ENCODE measurements around the gene TSC22D2.

Gene TSC22D2

GRCh38 chr3:150412561-150413231, 4.6 kb downstream of the TSC22D2 start:
- DNase-seq (ENCODE audit: low spot score) = no peak

DNA sequence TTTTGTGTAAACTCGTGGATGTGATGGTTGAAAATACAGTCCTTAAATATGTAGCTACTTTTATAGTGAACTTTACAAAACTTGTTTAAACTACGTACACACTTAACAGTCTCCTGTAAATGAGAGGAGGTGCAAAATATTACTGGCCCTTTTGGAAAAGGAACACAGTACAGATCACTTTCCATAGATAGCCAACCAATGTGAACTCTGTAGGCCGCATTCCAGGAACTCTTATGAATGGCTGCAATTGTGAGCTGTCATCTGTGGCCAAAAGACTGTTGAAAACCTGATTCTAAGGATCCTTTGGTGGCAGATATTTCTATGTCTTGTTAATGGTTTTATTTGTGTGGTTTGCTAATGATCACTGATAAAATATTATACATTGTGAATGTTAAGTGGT, 6.2 kb downstream of the TSC22D2 start:
- DNase-seq (ENCODE audit: low spot score) = no peak

- DNase-seq (ENCODE audit: low spot score) = no peak
Observed at GRCh38 chr3:150414959-150415358, 6.9 kb downstream of the TSC22D2 start.

- no peak for DNase-seq (ENCODE audit: low spot score)
Observed at GRCh38 chr3:150419076-150419868, 11.2 kb downstream of the TSC22D2 start.

DNA sequence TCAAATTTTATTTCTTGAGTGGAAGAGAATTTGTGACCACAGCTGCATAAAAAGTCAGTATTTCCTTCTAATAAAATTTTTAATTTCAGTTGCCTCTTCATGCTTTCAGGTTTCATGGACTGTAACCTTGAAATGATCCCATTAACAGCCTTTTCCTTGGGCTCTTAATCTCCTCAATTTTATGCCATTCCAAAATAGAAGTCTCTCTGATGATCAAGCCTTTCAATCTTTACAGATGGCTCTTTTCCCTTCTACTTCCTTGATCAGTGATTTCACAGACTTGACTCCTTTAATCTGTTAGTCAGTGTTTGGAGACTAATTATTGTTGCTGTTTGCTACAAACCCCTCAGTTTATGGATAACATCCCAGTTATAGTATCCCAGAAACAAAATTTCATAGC, 11.9 kb downstream of the TSC22D2 start:
- no peak for DNase-seq (ENCODE audit: low spot score)

DNA sequence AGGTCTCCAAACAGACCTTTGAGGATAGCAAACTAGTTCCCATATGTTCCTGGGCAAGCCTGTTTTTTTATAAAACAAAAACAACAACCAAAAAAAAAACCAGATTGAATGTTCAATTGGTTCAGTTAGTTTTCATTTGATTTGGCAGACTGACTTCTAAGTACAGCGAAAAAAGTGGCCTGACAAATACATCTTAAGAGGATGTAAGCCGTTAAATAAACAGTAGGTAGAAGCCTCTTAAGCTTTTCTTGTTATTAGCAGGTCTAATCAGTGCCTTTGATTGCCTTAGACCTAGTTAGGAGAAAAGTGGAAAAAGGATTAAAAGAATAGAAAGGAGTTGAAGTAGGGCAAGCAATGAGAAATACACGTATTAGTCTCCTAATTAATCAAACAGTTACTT, 13.2 kb downstream of the TSC22D2 start:
- no peak for DNase-seq (ENCODE audit: low spot score)

- no peak for DNase-seq (ENCODE audit: low spot score)
Observed at GRCh38 chr3:150421799-150422548, 13.9 kb downstream of the TSC22D2 start.

GRCh38 chr3:150422907-150423306, 14.8 kb downstream of the TSC22D2 start:
- no peak for DNase-seq (ENCODE audit: low spot score)

DNA sequence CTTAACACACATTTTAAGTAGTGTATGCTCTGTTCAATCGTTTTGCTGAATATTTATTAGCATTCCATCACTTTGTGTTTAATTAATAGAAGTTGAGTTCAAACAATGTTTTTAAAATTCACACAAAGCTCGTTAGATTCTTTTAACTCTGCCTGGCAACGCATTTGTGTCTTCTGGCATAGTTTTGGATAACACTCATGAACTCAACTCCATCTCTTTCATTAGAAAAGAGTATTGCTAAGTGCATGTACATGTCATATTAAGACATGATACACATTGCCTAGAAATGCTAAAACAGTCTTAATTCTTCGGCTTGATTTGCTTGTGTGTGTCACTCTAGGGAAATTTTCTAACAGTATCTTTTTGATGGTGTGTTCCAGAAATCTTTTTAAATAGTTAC, 15.7 kb downstream of the TSC22D2 start:
- no peak for DNase-seq (ENCODE audit: low spot score)

DNA sequence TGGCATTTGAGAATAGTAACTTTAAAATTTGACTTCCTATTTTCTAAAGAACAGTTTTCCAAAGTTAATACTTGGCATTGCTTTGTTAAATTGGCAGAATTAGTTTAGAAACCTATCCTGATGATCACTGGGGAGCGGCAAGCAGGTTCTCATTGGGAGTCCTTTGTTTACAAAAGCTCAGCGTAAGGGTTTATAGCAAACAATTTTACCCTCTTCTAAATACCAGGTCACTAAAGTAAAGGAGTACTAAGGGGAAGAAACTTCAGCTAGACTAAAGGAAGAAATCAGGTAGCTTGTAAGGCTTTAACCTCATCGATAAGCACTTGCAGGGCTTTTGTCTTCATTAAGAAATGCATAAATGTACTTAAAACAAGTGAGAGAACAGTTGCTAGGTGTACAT, 18.2 kb downstream of the TSC22D2 start:
- DNase-seq (ENCODE audit: low spot score) = no peak

DNA sequence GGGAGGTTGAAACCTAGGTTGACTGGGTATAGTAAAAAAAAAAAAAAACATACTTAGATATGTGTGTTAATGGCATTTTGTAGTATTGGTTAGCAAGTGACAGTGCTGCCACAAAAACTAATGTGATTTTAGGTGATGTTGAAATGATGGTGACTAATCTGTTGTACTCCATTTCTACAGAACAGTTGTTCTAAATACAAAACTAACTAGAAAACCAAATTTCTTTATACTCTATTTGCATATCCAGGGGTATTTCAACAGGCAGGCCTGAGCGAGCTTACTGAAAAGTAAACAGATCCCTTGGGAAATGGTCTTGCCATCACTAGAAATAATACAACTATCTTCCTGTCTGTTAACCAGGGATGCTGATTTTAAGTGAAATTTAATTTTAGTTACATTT, 20.5 kb downstream of the TSC22D2 start:
- DNase-seq (ENCODE audit: low spot score) = no peak

DNA sequence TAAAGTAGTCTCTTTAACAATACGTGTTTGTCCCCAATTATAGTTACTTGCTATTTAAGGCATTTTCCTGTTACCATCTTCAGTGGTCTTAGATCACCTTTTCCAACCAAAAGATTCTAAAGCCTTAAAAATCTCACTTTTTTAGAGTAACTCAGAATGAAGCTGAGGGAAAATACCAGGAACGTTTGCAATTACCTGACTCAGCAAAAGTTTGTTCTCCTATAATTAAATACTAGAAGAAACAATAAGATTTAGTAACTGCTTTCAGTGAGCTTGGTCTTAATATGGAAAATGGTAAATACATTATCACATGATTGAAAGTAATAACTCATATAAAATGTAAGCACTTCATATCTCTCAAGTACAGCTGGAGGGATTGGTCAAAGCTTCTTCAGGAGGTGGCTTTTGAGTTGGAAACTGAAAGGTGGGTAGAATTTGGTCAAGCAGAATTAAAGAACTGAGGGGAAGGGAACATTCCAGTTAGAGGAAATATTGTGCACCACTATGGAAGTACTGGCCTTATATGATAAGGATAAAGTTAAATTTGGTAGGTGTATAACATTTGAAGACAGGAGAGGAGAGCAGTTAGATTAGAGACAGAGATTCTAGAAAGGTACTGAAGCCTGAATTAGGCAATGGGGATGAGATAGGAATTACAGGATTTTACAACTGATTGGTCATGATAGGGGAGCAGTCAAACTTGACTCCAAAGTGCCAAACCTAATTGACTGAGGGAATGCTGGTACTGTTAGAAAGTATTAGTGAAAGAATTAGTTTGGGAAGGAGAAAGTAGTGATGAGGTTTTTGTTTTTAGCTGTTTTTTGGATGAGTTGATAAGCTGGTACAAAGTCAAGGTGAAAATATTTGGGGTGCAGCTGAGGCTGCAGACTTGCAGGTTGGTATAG, 21.9 kb downstream of the TSC22D2 start:
- DNase-seq (ENCODE audit: low spot score) = no peak

DNA sequence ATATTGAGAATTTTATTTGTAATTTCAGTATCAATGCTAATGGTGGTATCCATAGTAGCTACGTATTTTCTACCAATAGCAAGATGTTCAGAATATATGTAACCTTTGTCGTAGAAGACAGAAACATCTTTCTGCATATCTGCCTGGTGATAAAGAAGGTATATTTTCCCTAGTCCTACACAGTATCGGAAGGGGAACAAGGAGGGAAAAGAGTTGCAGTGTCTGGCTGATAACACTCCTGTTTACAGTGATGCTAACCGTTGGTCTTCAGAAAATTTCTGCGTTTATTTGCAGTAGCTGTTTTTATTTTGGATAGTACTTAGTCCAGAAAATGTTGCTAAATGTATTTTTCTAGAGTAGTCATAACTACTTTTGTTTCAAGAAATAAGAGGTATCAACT, 25.2 kb downstream of the TSC22D2 start:
- DNase-seq (ENCODE audit: low spot score) = no peak

- no peak for DNase-seq (ENCODE audit: low spot score)
Observed at GRCh38 chr3:150434234-150434633, 26.1 kb downstream of the TSC22D2 start.

DNA sequence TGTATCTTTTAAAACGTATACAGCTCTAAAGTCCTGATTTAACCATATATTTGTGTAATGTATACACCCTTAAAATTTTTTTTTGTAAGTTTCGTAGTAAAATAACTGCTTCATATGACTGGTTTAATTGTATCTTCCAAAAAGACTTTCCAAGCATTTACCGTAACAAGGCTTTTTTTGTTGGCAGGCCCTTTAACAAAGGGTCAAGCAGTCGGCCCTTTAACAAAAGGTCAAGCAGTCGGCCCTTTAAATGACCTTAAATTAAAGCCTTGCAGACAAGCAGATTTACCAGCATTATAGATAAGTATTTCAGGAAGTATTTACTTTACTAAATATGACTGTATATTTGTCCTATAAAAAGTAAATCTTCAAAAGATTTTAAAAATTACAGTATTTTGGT, 28.1 kb downstream of the TSC22D2 start:
- no peak for DNase-seq (ENCODE audit: low spot score)

DNA sequence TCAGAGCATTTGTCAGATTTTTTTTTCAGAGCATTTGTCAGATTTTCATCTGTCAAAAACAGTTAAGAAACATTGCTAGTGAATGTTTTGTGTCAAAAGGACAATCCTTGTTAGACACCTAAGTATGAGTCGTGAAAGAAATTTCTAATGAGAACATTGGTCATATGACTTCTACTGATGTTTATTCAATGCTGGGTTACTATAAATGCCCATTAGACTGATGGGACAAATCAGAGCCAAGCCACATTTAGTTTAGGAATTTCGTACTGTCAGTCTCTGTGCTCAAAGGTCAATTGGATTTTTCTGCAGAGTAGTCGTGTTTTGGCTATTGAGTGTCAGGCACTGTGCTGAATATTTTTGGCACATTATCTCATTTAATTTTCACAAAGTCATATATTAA, 31.6 kb downstream of the TSC22D2 start:
- DNase-seq (ENCODE audit: low spot score) = no peak

DNA sequence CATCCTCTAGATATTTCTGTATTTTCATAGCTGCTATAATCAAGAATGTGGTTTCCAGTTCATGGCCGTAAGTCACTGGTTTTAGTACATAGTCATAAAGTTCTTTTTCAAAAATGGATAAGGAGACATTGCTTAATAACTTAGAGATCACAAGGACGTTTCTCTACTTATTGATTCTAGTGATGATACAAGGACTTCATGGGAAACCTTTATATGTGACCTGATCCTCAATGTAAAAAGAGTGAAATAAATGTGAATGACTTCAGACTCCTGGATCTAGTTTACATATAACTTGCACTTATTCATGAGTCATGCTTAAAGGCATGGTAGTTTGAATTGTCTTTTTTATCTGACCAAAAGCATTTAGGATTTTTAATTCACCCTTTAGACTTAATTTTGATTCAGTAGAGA, 35.2 kb downstream of the TSC22D2 start:
- DNase-seq (ENCODE audit: low spot score) = no peak

DNA sequence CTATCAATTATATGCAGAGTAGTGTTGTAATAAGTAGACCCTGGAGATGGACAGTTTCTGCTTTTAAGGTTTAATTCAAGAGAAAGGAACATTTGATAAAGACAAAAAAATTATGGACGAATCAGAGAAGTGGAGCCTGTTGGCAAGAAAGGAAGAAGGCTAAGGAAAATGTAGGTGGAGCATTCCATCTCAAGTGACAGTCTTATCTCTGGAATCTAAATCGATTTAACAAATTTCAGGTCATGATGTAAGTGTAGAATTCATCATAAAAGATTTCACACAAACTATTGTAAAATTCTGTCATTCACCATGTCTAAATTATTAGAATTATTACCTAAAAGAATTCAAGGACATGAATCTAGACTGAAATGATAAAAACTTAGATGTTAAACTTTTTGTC, 36.3 kb downstream of the TSC22D2 start:
- DNase-seq (ENCODE audit: low spot score) = no peak

DNA sequence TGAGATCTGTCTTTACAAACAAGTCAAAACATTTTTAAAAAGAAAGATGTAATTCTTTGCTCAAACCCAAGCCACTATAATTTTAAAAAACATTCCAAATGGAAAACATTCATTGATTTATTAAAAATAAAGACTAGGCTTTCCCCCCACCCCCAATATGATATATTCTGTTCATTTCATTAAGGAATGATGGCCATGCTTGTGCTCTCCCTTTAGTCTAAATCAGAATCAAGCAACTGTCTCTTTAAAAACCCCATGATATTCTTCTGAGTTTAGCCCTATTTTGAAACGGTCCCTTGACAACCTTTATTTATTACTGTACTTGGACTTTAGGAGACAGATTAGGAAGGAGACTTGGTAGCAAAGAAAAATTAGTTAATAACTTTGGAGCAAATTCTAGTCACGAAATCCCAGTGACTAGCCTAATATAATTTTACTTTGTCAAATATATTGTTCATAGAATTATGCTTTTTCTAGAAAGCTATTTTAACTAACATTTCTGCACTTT, 38.4 kb downstream of the TSC22D2 start:
- DNase-seq (ENCODE audit: low spot score) = no peak

- no peak for DNase-seq (ENCODE audit: low spot score)
Observed at GRCh38 chr3:150447084-150447483, 39.0 kb downstream of the TSC22D2 start.

DNA sequence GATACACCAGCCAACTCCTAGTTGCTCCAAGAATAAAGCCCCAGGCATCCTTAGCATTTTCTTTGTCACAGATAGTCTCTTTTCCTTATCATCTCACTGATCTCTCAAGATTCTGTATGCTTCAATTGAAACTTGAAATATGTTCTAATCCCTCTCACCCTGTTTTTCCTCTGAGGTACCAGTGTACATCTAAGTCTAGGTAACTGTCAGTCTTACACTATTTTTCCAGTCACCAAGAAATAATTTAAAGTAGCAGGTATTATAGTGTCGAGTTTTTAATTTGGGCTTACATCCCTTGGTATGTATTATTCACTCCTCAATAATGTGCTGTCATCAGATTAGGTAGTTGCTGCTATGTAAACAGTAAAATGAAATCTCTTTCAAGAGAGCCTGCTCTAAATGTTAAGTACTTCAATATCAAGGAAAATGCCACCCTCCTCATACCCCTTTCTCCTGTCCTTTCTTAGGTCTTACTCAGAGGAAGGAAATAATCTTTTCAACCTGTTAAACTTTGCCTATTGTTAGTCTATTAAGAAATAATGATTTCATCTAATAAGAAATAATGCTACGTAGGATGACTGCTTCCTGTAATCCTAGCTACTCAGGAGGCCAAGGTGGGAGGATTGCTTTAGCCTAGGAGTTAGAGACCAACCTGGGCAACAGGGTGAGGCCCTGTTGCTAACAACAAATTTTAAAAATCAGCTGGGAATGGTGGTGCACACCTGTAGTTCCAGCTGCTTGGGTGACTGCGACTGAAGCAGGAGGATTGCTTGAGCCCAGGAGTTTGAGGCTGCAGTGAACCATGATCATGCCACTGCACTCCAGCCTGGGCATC, 39.8 kb downstream of the TSC22D2 start:
- DNase-seq (ENCODE audit: low spot score) = no peak

All from HuH-7.5 (cell line).